Epithelial cell of esophagus (primary cell): ENCODE data around the gene LRRC25.
A peak's percentile ranks its signal among the peaks of the same experiment; 100 is the strongest.

Experiments
- DNase-seq: peaks from one replicate; pipeline ENCODE4 v3.0.0; 2010; ENCODE audit warnings: low read depth
- H3K4me3 ChIP-seq: 2 replicates; pipeline ENCODE4 v1.5.1; 2011; ENCODE audit warnings: mild to moderate bottlenecking, low read length, control low read depth
- TF ChIP-seq, protein P1 (sequence below): IDR thresholded peaks from 2 replicates; pipeline ENCODE4 v1.5.1; 2011; ENCODE audit warnings: low read depth, mild to moderate bottlenecking, low read length, control low read depth, inconsistent platforms; ENCODE audit not compliant: insufficient read depth; ENCODE audit errors: missing control alignments

The LRRC25 gene

GRCh38 chr19:18379803-18380747 lies 17.3 kb downstream of the LRRC25 start:
- H3K4me3 ChIP-seq = no peak overlapping the region
- DNase-seq = peak; percentile 51
- TF ChIP-seq, protein P1, sequence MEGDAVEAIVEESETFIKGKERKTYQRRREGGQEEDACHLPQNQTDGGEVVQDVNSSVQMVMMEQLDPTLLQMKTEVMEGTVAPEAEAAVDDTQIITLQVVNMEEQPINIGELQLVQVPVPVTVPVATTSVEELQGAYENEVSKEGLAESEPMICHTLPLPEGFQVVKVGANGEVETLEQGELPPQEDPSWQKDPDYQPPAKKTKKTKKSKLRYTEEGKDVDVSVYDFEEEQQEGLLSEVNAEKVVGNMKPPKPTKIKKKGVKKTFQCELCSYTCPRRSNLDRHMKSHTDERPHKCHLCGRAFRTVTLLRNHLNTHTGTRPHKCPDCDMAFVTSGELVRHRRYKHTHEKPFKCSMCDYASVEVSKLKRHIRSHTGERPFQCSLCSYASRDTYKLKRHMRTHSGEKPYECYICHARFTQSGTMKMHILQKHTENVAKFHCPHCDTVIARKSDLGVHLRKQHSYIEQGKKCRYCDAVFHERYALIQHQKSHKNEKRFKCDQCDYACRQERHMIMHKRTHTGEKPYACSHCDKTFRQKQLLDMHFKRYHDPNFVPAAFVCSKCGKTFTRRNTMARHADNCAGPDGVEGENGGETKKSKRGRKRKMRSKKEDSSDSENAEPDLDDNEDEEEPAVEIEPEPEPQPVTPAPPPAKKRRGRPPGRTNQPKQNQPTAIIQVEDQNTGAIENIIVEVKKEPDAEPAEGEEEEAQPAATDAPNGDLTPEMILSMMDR = no peak

DNA sequence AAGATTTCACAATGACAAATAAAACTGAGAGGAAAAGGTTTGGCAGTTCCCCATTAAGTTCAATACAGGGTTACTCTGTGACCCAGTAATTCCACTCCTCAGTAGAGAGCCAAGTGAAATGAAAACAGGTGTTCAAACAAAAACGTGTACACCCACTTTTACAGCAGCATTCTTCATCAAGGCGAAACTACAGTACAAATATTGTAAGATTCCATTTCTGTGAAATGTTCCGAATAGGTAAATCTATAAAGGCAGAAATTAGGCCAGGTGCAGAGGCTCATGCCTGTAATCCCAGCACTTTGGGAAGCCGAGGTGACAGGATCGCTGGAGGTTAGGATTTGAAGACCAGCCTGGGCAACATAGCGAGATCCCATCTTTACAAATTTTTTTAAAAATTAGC lies 20.4 kb downstream of the LRRC25 start:
- no peak for DNase-seq
- H3K4me3 ChIP-seq = no peak overlapping the region
- TF ChIP-seq, protein P1 = no peak

- peak; percentile 77 for DNase-seq
- TF ChIP-seq, protein P1 = no peak
- H3K4me3 ChIP-seq = no peak overlapping the region
These were observed 23.4 kb downstream of the LRRC25 start for GRCh38 chr19:18373892-18374629.

GRCh38 chr19:18373407-18373891 lies 24.0 kb downstream of the LRRC25 start:
- TF ChIP-seq, protein P1 = no peak
- no peak overlapping the region for H3K4me3 ChIP-seq
- no peak for DNase-seq

DNA sequence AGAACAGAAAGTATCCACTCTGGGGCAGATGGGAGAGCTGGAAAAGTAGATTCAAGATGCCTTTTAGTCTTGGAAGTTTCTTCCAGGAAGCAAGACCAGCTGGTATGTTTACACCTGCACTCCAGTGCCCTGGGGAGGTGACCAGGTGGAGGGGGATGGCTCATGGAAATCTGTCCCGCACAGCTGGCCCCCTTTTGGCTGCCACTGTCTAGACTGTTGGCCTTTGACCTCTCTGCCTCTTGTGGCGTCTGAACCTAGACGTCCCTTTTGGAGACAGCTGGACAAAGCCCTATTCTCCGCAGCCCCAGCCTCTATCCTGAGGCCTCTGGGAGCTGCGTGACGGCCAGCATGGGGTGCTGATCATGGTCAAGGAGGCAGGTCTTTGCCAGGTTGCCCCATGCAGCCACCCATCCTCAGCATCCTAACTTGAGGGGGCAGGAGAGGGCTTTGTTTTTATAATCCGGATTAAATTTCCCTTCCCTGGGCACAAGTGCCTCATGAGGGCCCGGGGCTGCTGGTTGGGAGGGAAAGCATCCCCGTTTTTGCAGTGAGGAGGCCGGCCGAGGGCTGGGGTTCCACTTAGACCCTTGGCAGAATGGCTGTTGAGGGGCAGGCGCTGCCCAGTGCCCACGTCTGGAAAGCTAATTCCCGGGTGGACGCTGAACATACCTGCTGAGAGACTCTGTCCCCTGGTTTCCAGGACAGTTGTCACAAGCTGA lies 28.8 kb downstream of the LRRC25 start:
- no peak overlapping the region for H3K4me3 ChIP-seq
- DNase-seq = no peak
- TF ChIP-seq, protein P1 = no peak

- DNase-seq = peak; percentile 78
- TF ChIP-seq, protein P1 = no peak
- H3K4me3 ChIP-seq = no peak overlapping the region
These were observed 31.4 kb downstream of the LRRC25 start for GRCh38 chr19:18366021-18366435.
